ENCODE data around the gene ZNF90. TPM values are rescaled to one million over a fixed set of nuclear protein-coding genes. Genes with fewer than 3 reads are reported as not detected.
"Not testable (repeated sequence)": the region's sequence is repeated elsewhere in the genome, so short reads cannot be mapped to it uniquely, and the experiment has no call there.

Gene ZNF90
- total and polyA plus RNA-seq, 10 of the 15 experiments (the other 5 are each of a cell fraction or from before 2014, with no cell fraction given): 0.06 to 1.3 (median 0.18) TPM; not detected in 1

GRCh38 chr19:20118064-20118839 is 40.5 kb downstream of the ZNF90 start:
- H3K79me2 ChIP-seq (ENCODE audit: control insufficient read depth, insufficient read depth, low read length); H2AFZ ChIP-seq (ENCODE audit: control insufficient read depth, low read depth, low read length); DNase-seq (ENCODE audit: low read depth, low spot score); H3K9ac ChIP-seq (ENCODE audit: control insufficient read depth, insufficient read depth, low read length); SMC1A ChIA-PET (ENCODE audit: uncharacterized antibody, unreplicated experiment); H3K4me3 ChIP-seq; intact Hi-C loops (cut with micrococcal nuclease; ENCODE audit: unreplicated experiment); H3K9me3 ChIP-seq (replicated peaks; ENCODE audit: control insufficient read depth, insufficient read depth, low read length); ATAC-seq; BruUV-seq (replicated peaks); RAD21 ChIA-PET (ENCODE audit: unreplicated experiment); H3K27ac ChIP-seq (ENCODE audit: control insufficient read depth, insufficient read depth); H4K20me1 ChIP-seq (ENCODE audit: control insufficient read depth, insufficient read depth); H3K36me3 ChIP-seq (ENCODE audit: control insufficient read depth in 2 of 2, insufficient read depth in 2 of 2, low read length in 1 of 2); in situ Hi-C loops (cut with MboI); POLR2A ChIA-PET; H3K4me1 ChIP-seq (ENCODE audit: control insufficient read depth, insufficient read depth, low read length); H3K27me3 ChIP-seq (replicated peaks in 1 of 2; ENCODE audit: control insufficient read depth in 2 of 2, insufficient read depth in 2 of 2, low read length in 1 of 2); H3K4me2 ChIP-seq (ENCODE audit: control insufficient read depth, insufficient read depth): not testable (repeated sequence)
- TF ChIP-seq ZNF274 (IDR thresholded peaks at IDR 0.05; ENCODE audit: insufficient read depth, insufficient read length): peak; percentile 68
- FAIRE-seq: peak; percentile 61
- WGBS (ENCODE audit: insufficient coverage, insufficient replicate concordance, low lambda C conversion rate, missing lambda C conversion rate): 98% methylated on average over 6 of the region's 6 CpGs
- CTCF ChIA-PET: interaction anchor here (0.6 kb wide), 1 partner anchor 145 kb away, joined by 3 read pairs; no protein-coding TSS in a partner anchor

GRCh38 chr19:20124879-20125278 is 47.1 kb downstream of the ZNF90 start:
- POLR2A ChIA-PET: no interaction called here
- ATAC-seq (no peak), DNase-seq (ENCODE audit: low read depth, low spot score) (no peak), FAIRE-seq (no peak)
- Histone ChIP-seq H3K4me2 (ENCODE audit: control insufficient read depth, insufficient read depth) (no peak overlapping the region), H3K79me2 (ENCODE audit: control insufficient read depth, insufficient read depth, low read length) (no peaks in the 10 kb centered on the region), H3K9me3 (replicated peaks; ENCODE audit: control insufficient read depth, insufficient read depth, low read length) (peaks cover 1% of the 10 kb centered on the region; the same call in 1 of the 3 replicates), H3K4me3 (no peak overlapping the region), H2AFZ (ENCODE audit: control insufficient read depth, low read depth, low read length) (no peak overlapping the region), H3K27me3 (replicated peaks in 1 of 2; ENCODE audit: control insufficient read depth in 2 of 2, insufficient read depth in 2 of 2, low read length in 1 of 2) (no peaks in the 10 kb centered on the region), H3K27ac (ENCODE audit: control insufficient read depth, insufficient read depth) (no peak overlapping the region), H3K4me1 (ENCODE audit: control insufficient read depth, insufficient read depth, low read length) (no peaks in the 10 kb centered on the region), H3K36me3 (ENCODE audit: control insufficient read depth in 2 of 2, insufficient read depth in 2 of 2, low read length in 1 of 2) (no peaks in the 10 kb centered on the region), H4K20me1 (ENCODE audit: control insufficient read depth, insufficient read depth) (no peaks in the 10 kb centered on the region), H3K9ac (ENCODE audit: control insufficient read depth, insufficient read depth, low read length) (no peak overlapping the region)
- no TSS peak for BruUV-seq (replicated peaks)
- SMC1A ChIA-PET (ENCODE audit: uncharacterized antibody, unreplicated experiment): no interaction called here
- intact Hi-C loops (cut with micrococcal nuclease; ENCODE audit: unreplicated experiment) (no loop called here), in situ Hi-C loops (cut with MboI) (no loop called here)
- RAD21 ChIA-PET (ENCODE audit: unreplicated experiment): no interaction called here
- 98% methylated on average over 23 of the region's 23 CpGs for WGBS (ENCODE audit: insufficient coverage, insufficient replicate concordance, low lambda C conversion rate, missing lambda C conversion rate)
- CTCF ChIA-PET: no interaction called here
- TF ChIP-seq PBX3 (IDR thresholded peaks at IDR 0.05; ENCODE audit: insufficient replicate concordance, low read depth, low read length) (no peak), SUPT20H (IDR thresholded peaks at IDR 0.05; ENCODE audit: borderline replicate concordance, control insufficient read depth, low read depth, low read length) (no peak), CTCF (IDR thresholded peaks at IDR 0.05 in 2 of 3, conservative IDR thresholded peaks at IDR 0.05 in 1 of 3; ENCODE audit: control insufficient read depth in 2 of 3, extremely low read depth in 1 of 3, insufficient read depth in 1 of 3, low read depth in 3 of 3, low read length in 3 of 3) (no peak), ZNF687 (IDR thresholded peaks at IDR 0.05) (no peak), NRF1 (conservative IDR thresholded peaks at IDR 0.05; ENCODE audit: low read depth, low read length) (no peak), SP1 (IDR thresholded peaks at IDR 0.05; ENCODE audit: low read depth, low read length) (no peak), BMI1 (IDR thresholded peaks at IDR 0.05; ENCODE audit: borderline replicate concordance) (no peak), CBX5 (IDR thresholded peaks at IDR 0.05; ENCODE audit: low read depth) (no peak)

All from GM12878 (cell line).